ENCODE results near the gene GTPBP2. TPM values are rescaled to one million over a fixed set of nuclear protein-coding genes. Genes with fewer than 3 reads are reported as not detected.

GTPBP2 gene
- total and polyA plus RNA-seq, 7 donors: 27.8 to 69.6 (median 34.6) TPM

- no peaks in the 10 kb centered on the region for H3K9me3 ChIP-seq
- no peak overlapping the region for H3K4me3 ChIP-seq
- TF ChIP-seq, protein P1, sequence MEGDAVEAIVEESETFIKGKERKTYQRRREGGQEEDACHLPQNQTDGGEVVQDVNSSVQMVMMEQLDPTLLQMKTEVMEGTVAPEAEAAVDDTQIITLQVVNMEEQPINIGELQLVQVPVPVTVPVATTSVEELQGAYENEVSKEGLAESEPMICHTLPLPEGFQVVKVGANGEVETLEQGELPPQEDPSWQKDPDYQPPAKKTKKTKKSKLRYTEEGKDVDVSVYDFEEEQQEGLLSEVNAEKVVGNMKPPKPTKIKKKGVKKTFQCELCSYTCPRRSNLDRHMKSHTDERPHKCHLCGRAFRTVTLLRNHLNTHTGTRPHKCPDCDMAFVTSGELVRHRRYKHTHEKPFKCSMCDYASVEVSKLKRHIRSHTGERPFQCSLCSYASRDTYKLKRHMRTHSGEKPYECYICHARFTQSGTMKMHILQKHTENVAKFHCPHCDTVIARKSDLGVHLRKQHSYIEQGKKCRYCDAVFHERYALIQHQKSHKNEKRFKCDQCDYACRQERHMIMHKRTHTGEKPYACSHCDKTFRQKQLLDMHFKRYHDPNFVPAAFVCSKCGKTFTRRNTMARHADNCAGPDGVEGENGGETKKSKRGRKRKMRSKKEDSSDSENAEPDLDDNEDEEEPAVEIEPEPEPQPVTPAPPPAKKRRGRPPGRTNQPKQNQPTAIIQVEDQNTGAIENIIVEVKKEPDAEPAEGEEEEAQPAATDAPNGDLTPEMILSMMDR (IDR thresholded peaks at IDR 0.05): no peak
- ATAC-seq (no peak), DNase-seq (peak in 1 of 2 donors; percentile 46)
- 85 to 88% (median 87%) methylated on average over 12 of the region's 12 CpGs for WGBS, 3 donors
- H3K27ac ChIP-seq: no peak overlapping the region
- H3K27me3 ChIP-seq (ENCODE audit: insufficient read depth in 3 of 3, low read length in 2 of 3): no peaks in the 10 kb centered on the region
- peaks cover 23 to 84% of the 10 kb centered on the region in 2 donors for H3K36me3 ChIP-seq (ENCODE audit: insufficient read depth in 1 of 2, low read depth in 1 of 2)
- H3K4me1 ChIP-seq: no peaks in the 10 kb centered on the region
- intact Hi-C loops (cut with DNase I): no loop called here
Observed at GRCh38 chr6:43621078-43621835, 7.8 kb downstream of the GTPBP2 start.

DNA sequence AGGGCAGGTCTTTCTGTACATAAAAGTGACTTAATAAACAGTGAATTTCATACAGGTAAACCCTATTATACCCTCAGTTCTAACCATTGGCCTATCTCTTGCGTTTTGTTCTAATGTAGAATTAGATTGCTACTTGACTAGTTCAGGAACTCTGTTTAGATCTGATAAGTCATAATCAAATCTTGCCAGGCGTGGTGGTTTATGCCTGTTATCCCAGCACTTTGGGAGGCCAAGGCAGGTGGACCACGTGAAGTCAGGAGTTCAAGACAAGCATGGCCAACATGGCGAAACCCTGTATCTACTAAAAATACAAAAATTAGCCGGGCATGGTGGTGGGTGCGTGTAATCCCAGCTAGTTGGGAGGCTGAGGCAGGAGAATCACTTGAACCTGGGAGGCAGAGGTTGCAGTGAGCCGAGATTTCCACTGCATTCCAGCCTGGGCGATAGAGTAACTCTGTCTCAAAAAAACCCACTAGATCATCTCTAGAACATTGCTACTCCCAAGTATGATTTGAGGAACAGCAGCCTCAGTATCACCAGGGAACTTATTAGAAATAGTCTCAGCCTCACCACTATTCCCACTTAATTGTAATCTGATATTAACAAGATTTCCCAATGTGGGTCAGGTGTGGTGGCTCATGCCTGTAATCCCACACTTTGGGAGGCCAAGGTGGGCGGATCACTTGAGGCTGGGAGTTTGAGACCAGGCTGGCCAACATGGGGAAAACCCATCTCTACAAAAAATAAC lies 12.2 kb downstream of the GTPBP2 start:
- Histone ChIP-seq H3K4me3 (no peak overlapping the region), H3K36me3 (ENCODE audit: insufficient read depth in 1 of 2, low read depth in 1 of 2) (peaks cover 18 to 68% of the 10 kb centered on the region in 2 donors), H3K9me3 (no peaks in the 10 kb centered on the region), H3K4me1 (no peaks in the 10 kb centered on the region), H3K27me3 (ENCODE audit: insufficient read depth in 3 of 3, low read length in 2 of 3) (no peaks in the 10 kb centered on the region), H3K27ac (no peak overlapping the region)
- DNase-seq (no peak), ATAC-seq (peak; percentile 27 to 42 (median 34))
- WGBS, 3 donors: 93 to 96% (median 95%) methylated on average over 9 of the region's 9 CpGs
- TF ChIP-seq, protein P1 (IDR thresholded peaks at IDR 0.05): no peak
- intact Hi-C loops (cut with DNase I): no loop called here

DNA sequence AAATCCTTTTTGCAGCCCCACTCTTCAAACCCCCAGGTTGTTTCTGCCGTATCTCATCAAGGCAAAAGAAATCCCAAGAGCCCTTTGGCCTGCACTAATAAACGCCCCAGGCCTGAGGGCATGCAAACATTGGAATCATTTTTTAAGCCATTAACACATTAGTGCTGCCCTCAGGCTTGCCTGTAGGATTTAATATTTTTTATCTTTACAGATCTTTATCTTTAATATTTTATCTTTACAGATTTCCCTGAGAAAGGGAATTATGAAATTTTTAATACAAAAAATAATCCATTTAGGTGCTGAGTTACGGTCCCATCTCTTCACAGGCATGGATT lies 14.7 kb downstream of the GTPBP2 start:
- ATAC-seq: no peak
- H3K36me3 ChIP-seq (ENCODE audit: insufficient read depth in 1 of 2, low read depth in 1 of 2): peaks cover 0 to 66% of the 10 kb centered on the region in 2 donors
- intact Hi-C loops (cut with DNase I): no loop called here

DNA sequence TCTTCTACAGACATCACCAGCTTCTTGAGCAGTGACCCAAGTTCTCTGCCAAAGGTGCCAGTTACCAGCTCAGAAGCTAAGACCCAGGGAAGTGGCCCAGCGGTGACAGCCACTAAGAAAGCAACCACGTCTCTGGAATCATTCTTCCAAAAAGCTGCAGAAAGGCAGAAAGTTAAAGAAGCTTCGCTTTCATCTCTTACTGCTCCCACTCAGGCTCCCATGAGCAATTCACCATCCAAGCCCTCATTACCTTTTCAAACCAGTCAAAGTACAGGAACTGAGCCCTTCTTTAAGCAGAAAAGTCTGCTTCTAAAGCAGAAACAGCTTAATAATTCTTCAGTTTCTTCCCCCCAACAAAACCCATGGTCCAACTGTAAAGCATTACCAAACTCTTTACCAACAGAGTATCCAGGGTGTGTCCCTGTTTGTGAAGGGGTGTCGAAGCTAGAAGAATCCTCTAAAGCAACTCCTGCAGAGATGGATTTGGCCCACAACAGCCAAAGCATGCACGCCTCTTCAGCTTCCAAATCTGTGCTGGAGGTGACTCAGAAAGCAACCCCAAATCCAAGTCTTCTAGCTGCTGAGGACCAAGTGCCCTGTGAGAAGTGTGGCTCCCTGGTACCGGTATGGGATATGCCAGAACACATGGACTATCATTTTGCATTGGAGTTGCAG lies 15.2 kb downstream of the GTPBP2 start:
- no peak overlapping the region for H3K27ac ChIP-seq
- WGBS, 3 donors: 93 to 94% (median 94%) methylated on average over 6 of the region's 6 CpGs
- H3K4me1 ChIP-seq: no peaks in the 10 kb centered on the region
- no peak overlapping the region for H3K4me3 ChIP-seq
- intact Hi-C loops (cut with DNase I): no loop called here
- ATAC-seq: no peak
- TF ChIP-seq, protein P1 (IDR thresholded peaks at IDR 0.05): no peak
- DNase-seq: no peak
- no peaks in the 10 kb centered on the region for H3K27me3 ChIP-seq (ENCODE audit: insufficient read depth in 3 of 3, low read length in 2 of 3)
- H3K36me3 ChIP-seq (ENCODE audit: insufficient read depth in 1 of 2, low read depth in 1 of 2): peaks cover 0 to 62% of the 10 kb centered on the region in 2 donors
- H3K9me3 ChIP-seq: no peaks in the 10 kb centered on the region

More for the DNA sequence above, 14.7 kb downstream of the GTPBP2 start:
- no peak for DNase-seq
- no peaks in the 10 kb centered on the region for H3K4me1 ChIP-seq
- TF ChIP-seq, protein P1 (IDR thresholded peaks at IDR 0.05): no peak
- H3K4me3 ChIP-seq: no peak overlapping the region
- 80 to 85% (median 80%) methylated on average over 3 of the region's 3 CpGs for WGBS, 3 donors
- no peaks in the 10 kb centered on the region for H3K9me3 ChIP-seq
- no peaks in the 10 kb centered on the region for H3K27me3 ChIP-seq (ENCODE audit: insufficient read depth in 3 of 3, low read length in 2 of 3)
- H3K27ac ChIP-seq: peak overlapping the region; percentile 11

All from psoas muscle (tissue), 8 donors.